K562 (cell line): ENCODE data around the gene SLC3A2. TPM values are rescaled to one million over a fixed set of nuclear protein-coding genes. Genes with fewer than 3 reads are reported as not detected.

Experiments
- PURB ChIP-seq: sonication (generic); formaldehyde crosslinking; IDR thresholded peaks from 2 replicates; pipeline ENCODE4 v1.9.0; 2021; ENCODE audit warnings: low read depth, mild to moderate bottlenecking, missing genetic modification reagents
- SMC3 ChIP-seq: conservative IDR thresholded peaks from 2 replicates; pipeline ENCODE4 v1.6.1; 2011; ENCODE audit warnings: low read depth, low read length, improper control_type of control experiment; ENCODE audit not compliant: insufficient read depth
- TFAP4 ChIP-seq: sonication (generic); formaldehyde crosslinking; IDR thresholded peaks from 2 replicates; pipeline ENCODE4 v1.8.0; 2022; ENCODE audit warnings: missing genetic modification reagents, mild to moderate bottlenecking, moderate library complexity, borderline replicate concordance
- XRCC5 ChIP-seq: fragments of 200-400 bp; formaldehyde crosslinking; IDR thresholded peaks from 2 replicates; pipeline ENCODE4 v1.6.1; 2017; ENCODE audit warnings: low read depth, mild to moderate bottlenecking, low read length
- polyA plus RNA-seq, 8 experiments: library from polyadenylated mRNA; depleted of rRNA in 4 of 8; stranded (reverse) in 5 of 8; unstranded in 3 of 8; fragments of >200 nt; fragmentation: Nextera tagmentation in 2 of 8; fragmentation: Illumina TruSeq in 1 of 8; extraction: Ambion mirVana in 2 of 8; extraction: Trizol in 1 of 8; gene quantifications; 2 replicates each; pipeline versions ENCODE4 v1.2.1 to v1.2.3, GENCODE V29; 2011 to 2014; ENCODE audit warnings: inconsistent platforms in 1 of 8, missing spikeins in 1 of 8
- total RNA-seq, 7 experiments: library from RNA; depleted of rRNA in 6 of 7; stranded (reverse); fragments of >200 nt in 6 of 7; fragmentation: Illumina TruSeq in 2 of 7; extraction: Trizol in 2 of 7; gene quantifications; 2 replicates each; pipeline versions ENCODE4 v1.2.1 to v1.2.3, GENCODE V29; 2011 to 2021; ENCODE audit warnings: low replicate concordance in 1 of 7
- TF ChIP-seq, protein P1 (sequence below): sonication (generic); formaldehyde crosslinking; IDR thresholded peaks from 2 replicates; pipeline ENCODE4 v1.8.1; 2023; ENCODE audit warnings: mild to moderate bottlenecking, missing genetic modification reagents
- TF ChIP-seq, protein P2 (sequence below): sonication (generic); formaldehyde crosslinking; IDR thresholded peaks from 2 replicates; pipeline ENCODE4 v1.8.0; 2022; ENCODE audit warnings: mild to moderate bottlenecking, missing genetic modification reagents
- TF ChIP-seq, protein P3 (sequence below): IDR thresholded peaks from 2 replicates; pipeline ENCODE4 v1.6.1; 2011; ENCODE audit warnings: borderline replicate concordance, low read depth, mild to moderate bottlenecking, moderate library complexity, low read length; ENCODE audit not compliant: insufficient read depth, poor library complexity, severe bottlenecking

Gene SLC3A2
- total and polyA plus RNA-seq, 9 of the 15 experiments (the other 6 are each of a cell fraction or from before 2014, with no cell fraction given) = 20.0 to 296 (median 214) TPM

GRCh38 chr11:62909107-62909894 is 28.6 kb downstream of the SLC3A2 start (continued):
- TF ChIP-seq, protein P1, sequence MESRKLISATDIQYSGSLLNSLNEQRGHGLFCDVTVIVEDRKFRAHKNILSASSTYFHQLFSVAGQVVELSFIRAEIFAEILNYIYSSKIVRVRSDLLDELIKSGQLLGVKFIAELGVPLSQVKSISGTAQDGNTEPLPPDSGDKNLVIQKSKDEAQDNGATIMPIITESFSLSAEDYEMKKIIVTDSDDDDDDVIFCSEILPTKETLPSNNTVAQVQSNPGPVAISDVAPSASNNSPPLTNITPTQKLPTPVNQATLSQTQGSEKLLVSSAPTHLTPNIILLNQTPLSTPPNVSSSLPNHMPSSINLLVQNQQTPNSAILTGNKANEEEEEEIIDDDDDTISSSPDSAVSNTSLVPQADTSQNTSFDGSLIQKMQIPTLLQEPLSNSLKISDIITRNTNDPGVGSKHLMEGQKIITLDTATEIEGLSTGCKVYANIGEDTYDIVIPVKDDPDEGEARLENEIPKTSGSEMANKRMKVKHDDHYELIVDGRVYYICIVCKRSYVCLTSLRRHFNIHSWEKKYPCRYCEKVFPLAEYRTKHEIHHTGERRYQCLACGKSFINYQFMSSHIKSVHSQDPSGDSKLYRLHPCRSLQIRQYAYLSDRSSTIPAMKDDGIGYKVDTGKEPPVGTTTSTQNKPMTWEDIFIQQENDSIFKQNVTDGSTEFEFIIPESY (CRISPR knock-in tag) = 0 out of 2 replicates have a peak, but pooled peaks have one; percentile 36
- TF ChIP-seq PURB (no peak), TFAP4 (peak; percentile 41; the same call in 1 of the 2 replicates), XRCC5 (0 out of 2 replicates have a peak, but pooled peaks have one; percentile 65), SMC3 (peak; percentile 64; the same call in 1 of the 2 replicates)
- TF ChIP-seq, protein P2, sequence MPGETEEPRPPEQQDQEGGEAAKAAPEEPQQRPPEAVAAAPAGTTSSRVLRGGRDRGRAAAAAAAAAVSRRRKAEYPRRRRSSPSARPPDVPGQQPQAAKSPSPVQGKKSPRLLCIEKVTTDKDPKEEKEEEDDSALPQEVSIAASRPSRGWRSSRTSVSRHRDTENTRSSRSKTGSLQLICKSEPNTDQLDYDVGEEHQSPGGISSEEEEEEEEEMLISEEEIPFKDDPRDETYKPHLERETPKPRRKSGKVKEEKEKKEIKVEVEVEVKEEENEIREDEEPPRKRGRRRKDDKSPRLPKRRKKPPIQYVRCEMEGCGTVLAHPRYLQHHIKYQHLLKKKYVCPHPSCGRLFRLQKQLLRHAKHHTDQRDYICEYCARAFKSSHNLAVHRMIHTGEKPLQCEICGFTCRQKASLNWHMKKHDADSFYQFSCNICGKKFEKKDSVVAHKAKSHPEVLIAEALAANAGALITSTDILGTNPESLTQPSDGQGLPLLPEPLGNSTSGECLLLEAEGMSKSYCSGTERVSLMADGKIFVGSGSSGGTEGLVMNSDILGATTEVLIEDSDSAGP = no peak
- TF ChIP-seq, protein P3, sequence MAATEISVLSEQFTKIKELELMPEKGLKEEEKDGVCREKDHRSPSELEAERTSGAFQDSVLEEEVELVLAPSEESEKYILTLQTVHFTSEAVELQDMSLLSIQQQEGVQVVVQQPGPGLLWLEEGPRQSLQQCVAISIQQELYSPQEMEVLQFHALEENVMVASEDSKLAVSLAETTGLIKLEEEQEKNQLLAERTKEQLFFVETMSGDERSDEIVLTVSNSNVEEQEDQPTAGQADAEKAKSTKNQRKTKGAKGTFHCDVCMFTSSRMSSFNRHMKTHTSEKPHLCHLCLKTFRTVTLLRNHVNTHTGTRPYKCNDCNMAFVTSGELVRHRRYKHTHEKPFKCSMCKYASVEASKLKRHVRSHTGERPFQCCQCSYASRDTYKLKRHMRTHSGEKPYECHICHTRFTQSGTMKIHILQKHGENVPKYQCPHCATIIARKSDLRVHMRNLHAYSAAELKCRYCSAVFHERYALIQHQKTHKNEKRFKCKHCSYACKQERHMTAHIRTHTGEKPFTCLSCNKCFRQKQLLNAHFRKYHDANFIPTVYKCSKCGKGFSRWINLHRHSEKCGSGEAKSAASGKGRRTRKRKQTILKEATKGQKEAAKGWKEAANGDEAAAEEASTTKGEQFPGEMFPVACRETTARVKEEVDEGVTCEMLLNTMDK = peak; percentile 77
- TF ChIP-seq, all 486 proteins: peak for 9
